ENCODE results near the gene SLC66A1.

The SLC66A1 gene

DNA sequence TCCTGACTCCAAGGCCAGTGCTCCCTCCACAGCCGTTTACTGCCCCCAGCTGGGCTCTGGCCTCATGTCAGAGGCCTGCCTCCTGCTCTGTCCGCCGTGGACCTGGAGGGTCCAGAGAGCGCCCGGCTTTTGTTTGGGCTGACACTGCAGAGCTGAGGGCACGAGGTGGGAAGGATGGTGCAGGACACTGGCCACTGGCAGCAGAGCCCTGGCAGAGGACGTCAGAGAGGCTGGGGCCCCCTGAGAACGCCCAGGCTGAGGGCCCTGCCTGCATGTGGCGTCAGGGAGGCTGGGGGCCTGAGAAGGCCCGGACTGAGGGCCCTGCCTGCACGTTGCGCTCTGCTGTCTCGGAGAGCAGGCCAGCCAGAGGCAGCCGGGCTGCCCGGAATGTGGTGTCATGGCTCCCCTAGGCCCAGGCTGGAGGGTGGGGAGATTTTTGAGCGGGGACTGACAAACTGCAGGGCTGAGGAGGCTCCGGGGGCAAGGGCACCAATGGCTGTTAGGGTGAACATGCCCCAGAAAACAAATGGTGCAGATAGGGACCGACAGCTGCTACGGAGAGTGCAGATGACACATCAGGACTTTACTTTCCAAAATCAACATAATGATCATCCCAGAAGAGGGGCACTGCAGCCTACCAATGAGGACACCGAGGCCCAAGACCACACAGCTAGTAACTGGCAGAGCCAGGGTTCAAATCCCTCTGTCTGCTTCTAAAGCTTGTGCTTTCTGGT is 31.7 kb downstream of the SLC66A1 start:
- no peak for DNase-seq

DNA sequence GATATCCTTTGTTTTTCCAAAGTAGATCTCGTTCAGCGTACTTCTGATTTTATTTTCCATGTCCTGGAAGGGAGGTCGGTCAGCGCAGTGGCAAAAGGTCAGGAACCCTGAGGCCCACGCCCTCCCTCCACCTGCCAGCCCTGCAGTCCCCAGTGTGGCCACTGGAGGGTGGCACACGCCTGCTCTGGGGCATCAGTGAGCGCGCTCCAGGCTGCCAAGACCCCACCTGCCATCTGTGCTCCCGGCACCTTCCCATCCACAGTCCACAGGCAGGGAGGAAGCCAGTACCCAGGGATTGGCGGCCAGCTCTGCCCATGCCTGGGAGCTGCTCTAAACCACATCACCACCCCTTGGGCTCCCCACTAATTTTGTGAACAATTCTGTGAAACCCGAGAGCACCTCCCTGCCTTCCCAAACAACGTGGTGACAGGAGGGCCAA is 32.3 kb downstream of the SLC66A1 start:
- DNase-seq, result no peak

DNA sequence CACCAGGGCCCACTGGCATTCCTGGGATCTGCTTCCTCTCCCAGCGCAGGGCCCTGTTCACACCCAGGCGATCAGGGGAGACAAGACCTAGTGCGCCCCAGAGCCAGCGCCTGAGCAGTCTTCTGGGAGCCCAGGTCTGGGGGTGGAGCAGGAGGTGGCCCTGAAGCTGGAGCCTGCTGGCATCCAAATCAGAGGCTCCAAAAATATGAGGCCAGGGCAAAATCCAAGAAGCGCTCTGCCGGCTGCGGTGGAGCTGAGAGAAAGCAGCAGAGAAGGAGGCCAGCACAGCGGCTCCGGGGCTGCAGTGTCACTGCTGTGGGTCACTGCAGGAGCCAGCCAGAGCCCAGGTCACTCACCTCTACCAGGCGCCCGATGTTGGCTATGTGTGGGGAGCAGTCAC is 32.7 kb downstream of the SLC66A1 start:
- DNase-seq, result no peak

DNA sequence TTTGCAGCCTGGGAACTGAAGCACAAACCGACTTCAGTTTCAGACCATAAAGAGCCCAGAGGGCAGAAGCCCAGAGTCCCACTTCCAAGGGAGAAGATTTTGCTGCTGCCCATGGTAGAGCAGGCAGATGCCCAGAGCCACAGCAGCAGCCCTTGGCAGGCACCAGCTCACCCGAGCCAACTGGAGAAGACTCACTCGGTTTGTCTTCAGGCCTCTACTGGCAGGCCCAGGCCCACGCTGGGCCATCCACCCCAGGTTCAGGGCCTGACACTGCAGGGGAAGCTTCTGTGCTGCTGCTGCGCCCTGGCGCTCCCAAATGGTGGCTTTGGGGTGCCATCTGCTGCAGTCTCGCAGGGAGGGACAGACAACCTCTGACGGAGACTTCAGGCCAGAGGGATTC is 33.3 kb downstream of the SLC66A1 start:
- no peak for DNase-seq

DNA sequence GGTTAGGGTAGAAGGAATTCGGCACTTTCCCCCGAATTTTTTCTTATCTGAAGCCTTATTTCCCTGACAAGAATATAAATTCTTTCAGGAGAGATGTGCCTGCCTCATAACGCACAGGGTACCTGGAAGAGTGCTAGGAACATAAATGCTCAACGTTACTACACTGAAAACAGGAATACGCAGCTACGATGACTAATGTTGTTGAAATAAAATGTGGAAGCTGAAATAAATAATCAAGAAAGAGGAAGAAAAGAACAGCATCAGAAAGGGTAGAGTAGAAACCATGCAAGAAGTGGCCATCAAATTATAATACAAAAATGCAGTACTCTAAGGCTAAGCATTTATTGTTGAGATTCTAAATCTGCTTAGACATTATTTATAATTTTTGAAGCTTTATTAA is 33.9 kb downstream of the SLC66A1 start:
- no peak for DNase-seq

DNA sequence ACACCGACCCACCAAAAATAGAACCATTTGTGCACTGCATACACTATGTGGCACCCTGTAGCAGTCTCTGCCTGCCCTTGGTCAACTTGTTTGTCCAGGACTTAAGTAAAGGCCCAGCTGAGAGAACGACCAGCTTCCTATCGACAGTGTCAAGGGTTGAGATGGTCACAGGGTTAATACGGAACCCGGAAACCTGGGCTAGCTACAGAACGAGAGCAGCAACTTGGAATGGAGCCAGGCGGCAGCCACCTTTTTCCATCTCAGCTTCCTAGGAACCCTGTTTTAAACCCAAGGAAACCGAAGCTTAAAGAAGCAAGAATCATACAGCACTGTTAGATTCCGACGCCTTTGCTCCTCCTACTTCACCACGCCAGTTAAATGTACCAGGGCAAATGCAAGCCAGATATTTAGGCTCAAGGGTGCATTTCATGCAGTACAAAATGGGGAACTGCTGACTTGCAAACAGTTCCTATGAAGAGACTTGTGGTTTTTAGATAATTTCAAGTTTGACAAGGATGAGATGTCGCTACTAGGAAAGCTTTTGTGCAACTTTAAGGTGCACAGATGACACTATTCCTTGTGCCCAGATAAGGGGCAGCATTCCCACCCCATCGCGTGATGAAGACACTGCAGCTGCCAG is 35.5 kb downstream of the SLC66A1 start:
- no peak for DNase-seq

DNA sequence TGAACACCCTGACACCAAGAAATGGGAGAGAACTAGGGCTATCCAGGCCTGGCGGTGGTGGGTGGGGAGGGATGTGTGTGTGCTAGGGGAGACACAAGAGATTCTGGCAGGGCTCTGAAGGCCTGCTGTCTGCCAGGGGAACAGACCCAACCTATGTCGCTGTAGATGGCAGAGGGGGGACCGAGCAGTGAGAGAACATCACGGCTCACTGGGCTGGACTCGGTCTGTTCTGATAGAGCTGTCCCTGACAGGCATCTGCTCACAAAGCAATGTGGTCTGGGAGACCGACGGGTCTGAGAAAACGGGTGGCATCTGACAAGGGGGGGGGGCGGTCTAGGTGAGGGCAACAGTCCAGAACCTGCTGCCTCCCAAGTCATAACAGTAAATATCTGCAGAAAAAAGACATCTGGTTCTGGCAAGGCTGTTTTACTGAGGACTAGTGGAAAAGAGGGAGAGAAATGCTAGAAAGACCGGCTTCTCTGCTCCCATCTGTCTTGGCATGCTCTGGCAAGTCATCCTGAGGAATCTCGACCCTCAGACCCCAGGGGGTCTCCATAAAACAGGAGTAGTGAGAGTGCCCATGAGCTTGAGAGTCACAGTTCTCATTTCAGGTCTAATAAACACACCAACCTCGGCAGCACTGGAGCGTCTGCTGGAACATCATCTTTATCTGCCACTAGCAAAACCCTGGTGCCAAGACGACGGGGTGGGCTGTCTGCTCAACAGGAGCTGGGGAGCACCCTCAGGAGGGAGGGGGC is 36.5 kb downstream of the SLC66A1 start:
- DNase-seq, result no peak

DNA sequence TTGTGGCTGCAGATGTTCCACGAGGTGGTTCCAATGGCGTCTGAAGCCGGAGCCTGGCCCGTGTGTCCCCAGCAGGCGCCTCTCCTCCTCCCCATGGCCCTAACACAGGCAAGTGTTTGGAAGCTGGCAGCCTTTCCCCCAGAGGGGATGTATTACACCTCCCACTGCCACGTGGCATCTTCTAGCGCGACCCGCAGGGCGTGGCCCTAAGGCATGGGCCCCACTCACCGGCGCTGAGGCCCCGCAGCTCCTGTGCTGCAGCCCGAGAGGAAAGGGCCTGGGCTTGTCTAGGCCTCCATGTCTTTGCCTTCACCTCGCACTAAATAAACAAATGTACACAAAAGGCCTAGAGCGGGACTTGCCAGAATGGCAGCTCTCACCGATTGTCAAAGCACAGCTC is 37.9 kb downstream of the SLC66A1 start:
- no peak for DNase-seq

DNA sequence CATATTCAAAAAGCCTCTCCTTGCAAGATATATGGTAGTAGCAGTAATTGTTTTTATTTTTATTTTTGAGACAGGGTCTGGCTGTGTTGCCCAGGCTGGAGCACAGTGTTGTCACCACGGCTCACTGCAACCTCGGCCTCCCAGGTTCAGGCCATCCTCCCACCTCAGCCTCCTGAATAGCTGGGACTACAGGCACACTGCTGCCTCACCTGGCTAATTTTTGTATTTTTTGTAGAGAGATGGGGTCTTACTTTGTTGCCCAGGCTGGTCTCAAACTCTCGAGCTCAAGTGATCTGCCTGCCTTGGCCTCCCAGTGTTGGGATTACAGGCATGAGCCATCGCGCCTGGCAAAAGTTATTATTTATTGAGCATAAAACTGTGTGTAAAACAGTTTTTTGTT is 38.4 kb downstream of the SLC66A1 start:
- DNase-seq, result no peak

DNA sequence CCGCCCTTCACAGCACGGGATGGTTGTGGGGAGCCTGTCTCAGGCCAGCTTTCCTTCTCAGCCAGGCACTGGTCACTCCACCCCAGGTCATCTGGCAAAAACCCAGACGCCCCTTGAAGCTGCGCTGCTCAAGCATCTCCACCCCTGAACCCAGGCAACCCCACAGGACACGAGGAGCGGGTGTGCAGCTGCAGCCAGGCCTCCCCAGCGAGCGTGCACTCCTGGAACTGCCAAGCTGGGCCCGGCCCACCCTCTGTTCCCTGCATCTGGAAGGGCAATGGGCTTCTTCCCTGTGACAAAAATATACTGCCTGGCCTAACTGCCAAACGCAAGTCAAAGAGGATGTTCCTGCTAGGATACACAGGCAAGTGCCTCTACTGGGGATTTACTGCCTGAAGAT is 39.7 kb downstream of the SLC66A1 start:
- DNase-seq, result no peak

DNA sequence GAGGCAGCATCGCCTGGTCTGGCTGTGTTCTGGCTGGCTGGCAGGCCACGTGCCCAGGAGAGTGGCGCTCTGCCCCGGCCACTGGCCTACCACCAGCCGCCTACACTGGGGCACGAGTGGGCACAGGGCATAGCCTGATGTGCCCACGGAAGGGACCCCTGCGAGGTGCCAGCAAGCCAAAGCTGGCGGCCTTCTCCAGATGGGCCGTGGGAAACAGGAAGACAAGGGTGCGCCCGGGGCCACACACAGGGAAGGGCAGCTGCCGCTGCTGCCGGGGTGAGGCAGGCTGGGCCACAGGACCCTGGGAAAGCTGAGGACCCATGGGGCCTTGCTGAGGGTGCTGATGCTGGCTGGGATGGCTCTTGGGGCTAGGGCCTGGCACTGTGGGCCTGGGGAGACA is 40.7 kb downstream of the SLC66A1 start:
- no peak for DNase-seq

DNA sequence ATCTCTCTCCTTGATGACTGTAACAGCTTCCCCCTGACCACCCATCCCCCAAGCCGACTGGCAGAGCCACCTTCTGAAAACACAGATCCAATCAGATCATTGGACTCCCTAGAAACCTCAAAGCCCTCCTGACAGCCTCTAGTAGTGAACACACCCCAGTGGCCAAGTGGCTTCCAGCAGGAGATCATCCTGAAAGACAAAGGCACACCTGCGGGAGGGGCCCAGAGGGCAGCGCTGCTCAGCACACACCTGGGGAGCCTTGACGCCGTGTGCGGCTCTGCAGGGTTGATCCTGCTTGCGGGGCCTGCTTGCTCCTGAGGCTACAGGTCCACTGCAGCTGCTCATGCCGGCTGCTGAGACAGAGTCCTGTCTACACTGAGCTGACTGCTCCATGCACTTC is 41.5 kb downstream of the SLC66A1 start:
- DNase-seq, result no peak

DNA sequence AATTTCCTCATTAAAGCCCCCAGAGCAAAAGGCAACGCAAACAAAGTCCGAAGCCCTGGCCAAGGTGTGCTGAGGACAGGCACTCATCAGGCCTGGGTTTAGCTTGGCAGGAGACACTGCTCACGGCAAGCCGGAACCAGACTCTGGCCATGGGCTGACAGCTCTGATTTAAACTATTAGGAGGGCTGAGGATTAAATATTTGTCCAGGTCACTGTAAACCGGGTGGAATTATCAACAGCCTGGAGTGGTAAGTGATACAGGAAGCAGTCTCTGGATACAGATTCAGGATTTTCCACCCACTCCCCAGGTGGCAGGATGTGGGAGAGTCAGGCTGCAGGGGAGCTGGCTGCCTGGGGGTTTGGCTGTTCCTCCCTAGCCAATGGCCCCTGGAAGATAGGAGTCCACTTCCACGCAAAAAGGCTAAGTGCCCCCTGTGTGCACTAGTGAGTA is 42.4 kb downstream of the SLC66A1 start:
- DNase-seq, result no peak

DNA sequence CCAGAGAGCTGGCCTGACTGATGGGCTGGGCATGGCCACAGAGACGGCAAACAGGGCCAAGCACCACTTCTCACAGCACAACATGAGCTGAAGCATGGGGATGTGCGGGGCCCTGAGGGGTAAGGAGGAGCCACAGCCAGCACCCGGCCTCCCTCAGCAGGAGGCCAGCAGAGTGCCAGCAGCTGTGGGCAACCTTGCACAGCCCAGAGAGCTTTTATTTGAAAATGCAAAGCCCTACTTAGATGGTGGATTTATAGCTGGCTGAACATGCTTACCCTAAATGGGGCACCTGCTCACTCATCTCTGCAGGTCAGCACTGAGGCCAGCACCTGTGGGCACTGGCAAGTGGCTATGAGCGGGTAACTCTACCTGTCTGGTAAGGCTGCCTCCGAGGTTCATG is 44.1 kb downstream of the SLC66A1 start:
- DNase-seq, result no peak

DNA sequence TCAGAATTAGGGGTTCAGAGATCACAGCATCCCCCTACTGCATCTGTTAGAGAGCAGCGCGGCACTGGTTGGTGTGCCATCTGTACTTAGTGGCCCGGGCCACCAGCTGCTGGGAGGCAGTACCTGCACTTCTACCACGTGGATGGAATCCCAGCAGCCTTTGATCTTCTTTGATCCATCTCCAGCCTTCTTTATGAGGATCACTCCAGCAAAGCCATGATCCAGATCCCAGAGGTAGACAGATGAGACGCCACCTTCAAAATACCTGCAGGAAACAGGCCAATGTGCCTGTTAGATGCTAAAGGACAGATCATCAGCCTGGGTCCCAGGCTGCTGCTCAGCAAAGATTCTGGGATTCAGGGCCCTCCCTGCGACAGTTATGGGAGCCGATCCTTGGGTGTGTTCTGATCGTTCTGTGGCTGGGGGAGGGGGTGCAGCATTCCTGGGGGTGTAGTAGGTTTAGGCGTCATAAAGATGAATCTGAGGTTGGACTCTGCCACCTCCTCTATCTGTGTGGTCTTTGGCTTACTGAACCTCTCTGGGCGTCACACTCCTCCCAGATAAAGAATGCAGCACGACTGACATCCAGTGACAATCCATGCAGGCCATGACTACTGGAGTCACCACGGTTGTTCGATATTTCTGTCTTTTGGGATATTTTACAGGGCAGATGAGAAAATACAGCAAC is 45.3 kb downstream of the SLC66A1 start:
- DNase-seq, result no peak

DNA sequence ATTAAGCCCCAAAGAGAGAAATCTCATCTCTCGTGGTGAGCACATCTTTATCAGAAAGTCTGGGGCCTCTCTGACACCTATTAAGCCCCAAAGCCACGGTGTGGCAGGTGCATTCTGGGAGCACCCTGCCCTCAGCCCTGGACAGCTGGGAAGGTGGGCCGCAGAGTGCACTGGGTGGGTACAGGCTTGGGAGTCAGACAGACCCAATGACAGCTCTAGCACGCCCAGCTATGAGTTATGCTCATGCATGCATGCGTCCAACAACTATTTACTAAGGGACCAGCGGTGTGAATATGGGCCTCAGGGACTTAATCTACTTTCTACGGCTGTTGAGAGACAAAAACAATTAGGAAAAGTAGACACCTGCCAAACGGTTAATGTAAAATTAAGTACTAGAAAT is 46.6 kb downstream of the SLC66A1 start:
- DNase-seq, result no peak

DNA sequence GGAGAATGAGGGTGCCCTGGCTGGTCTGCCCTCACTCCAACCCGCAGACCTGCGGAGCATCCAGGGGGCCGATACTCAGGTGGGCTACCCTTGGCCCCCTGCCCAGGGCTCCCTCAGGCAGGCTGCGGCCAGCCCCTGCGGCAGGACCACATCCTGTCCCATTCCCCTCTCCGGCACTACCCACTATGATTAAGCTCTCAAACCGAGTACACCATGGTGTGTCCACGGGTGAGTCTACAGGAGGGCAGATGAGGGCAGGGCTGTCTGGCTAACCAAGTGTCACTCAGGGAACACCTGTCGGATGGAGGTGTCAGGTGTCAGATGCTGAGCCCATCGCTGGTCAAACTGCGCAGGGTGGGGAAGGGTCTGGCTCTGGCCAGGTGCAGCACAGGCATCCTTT is 47.2 kb downstream of the SLC66A1 start:
- DNase-seq, result no peak

DNA sequence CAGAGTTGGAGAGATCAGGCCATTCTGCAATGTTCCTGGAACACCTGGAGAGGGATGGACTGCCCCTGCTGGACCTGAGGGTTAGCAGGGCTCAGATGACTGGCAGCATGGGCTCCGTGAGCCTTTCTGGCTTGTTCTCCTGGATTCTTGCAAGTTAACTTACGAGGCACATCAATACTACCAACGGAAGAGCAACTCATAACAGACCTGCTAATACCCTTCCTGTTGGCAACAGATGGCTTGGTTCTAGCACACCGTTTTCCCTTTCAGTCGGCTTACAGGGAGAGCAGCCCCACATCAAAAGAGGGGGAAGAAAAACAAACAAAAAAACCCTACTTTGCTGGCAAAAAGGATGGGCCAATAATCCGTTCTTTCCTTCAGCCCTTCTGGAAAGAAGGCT is 47.9 kb downstream of the SLC66A1 start:
- DNase-seq, result no peak

DNA sequence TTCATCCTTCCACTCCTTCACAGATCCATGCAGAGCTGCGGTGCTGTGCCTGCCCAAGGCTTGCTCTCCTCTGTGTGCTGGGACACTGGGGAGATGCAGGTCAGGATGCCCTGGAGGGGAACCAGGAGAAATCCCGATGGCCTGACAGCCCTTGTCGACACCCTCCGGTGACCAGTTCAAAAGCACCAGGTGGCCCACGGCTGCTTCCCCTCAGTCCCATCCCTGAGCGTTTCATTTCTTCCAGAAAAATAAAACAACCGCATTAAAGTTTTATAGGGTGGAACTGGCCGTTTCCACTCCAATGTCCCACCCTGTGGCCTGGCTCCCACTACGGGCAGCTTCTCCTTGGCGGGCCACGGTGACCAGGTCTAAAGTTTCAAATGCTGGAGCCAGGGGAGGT is 48.3 kb downstream of the SLC66A1 start:
- DNase-seq, result no peak

DNA sequence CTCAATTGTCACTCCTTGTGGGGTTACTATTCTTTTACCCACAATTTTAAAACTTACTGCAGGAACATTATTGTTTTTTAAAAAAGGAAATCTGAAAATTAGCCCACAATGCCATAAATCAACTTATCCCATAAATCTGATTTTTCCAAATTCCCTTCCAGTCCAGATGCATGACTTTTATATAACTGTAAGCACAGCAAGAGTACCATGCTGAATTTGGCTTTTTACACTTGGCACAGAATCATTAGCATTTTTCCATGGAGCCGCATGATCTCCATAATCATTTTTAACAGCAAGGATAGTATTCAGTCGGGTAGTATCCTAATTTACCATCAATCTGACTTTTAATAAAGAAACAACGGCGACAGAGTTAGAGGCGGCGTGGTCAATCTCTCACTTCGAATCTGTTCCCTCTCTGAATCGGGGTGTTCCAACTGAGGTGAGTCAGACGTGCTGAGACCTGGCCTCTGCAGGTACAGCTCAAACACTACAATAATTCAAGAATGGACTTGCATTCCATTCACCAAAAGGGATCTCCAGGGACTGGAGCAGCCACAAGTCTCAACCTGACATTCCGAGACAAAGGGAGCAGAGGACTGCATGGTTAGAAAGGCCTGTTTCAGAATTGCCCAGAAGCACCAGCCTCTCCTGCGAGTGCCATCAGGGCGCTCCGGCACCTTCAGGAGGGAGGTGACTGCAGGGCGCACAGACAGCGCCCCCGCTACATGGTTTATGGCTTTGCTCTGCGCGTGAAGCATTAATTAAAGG is 48.9 kb downstream of the SLC66A1 start:
- no peak for DNase-seq

DNA sequence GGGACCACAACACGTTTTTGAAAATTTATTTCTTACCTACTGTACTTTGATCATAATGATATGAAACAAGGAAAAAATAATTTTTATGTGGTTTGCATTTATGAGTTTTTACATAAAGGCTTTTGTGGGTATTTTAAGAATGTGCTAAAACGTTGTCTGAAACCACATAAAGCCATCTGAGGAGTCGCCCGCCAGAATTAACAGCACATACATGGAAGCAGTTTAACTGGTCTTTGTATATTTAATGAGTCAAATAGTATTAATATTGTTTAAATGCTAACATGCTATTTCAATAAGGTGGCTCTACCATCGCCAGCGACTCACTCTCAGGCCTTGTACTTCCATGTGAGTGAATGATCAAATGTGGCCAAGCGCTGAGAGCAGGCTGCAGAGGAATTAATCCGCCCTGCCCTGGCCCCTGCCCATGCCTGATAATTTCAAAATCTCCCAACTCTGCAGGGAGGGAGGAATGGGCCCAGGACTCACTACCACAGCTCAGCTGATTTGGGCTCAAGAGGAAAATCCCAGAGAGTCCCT is 49.6 kb downstream of the SLC66A1 start:
- no peak for DNase-seq

DNA sequence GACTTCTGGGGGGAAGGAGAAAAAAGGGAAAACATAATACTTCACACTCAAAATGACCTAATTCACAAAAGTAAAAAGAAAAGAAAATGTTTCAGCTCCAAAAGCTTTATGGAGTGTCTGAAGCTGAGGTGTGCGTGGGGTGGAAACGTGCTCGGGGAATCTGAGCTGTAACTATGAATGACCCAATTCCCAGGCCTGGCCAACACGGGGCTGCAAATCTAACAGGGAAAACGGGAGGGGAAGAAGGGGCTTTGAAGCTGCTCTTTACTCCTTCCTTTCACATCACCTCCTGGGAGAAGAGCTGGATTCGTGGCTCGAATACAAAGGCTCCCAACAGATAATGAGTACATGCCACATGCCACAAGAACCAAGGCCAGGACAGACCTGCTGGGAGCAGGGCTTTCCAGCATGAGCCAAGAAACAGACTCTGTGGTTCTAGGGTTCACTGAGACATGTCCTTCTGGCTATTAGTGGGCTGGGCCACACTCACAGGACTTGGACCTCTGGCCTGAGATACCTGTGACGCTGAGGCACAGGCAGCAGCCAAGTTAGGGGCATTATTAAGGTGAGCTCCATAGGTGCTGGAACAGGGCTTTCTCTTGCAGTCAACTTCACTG is 51.5 kb downstream of the SLC66A1 start:
- DNase-seq, result no peak

Measured in T1000 (cell line).